Sciatic nerve (tissue), 2 donors: ENCODE results near the gene CEP85L. TPM values are rescaled to one million over a fixed set of nuclear protein-coding genes. Genes with fewer than 3 reads are reported as not detected.
"Not testable (repeated sequence)": the region's sequence is repeated elsewhere in the genome, so short reads cannot be mapped to it uniquely, and the experiment has no call there.

Source experiments
- ATAC-seq: fragments of 200-7000 bp; cut with Tn5 transposase; one replicate; pipeline ENCODE4 v1.9.1; 2020; ENCODE audit warnings: mild to moderate bottlenecking, moderate library complexity
- DNase-seq: peaks from one replicate; pipeline ENCODE4 v3.0.0-alpha.2; 2020; ENCODE audit warnings: low spot score
- intact Hi-C: fragments of 100-400 bp; cut with DNase I; formaldehyde crosslinking; loops from one replicate; pipeline ENCODE4 v1.14.2; 2022
- total RNA-seq: library from RNA; stranded (reverse); fragmentation: NEBNext Ultra II Directional; extraction: Animal tissue kit (Norgen Biotek cat#: 25700); gene quantifications from one replicate; pipeline ENCODE4 v1.2.1, GENCODE V29; 2021
- donor health status: DM: no; HTN: no; CAD: no.
- donor health status: DM: no; HTN: no; CAD: no.

Gene CEP85L
- total RNA-seq, 1 donor from 2014 or later = 50.4 TPM

- ATAC-seq (no peak), DNase-seq (no peak)
- intact Hi-C loops = no loop called here
These were observed 174.8 kb downstream of the CEP85L start for GRCh38 chr6:118476551-118476950.

- no peak for DNase-seq
- ATAC-seq = no peak
- intact Hi-C loops = no loop called here
These were observed 178.1 kb downstream of the CEP85L start for GRCh38 chr6:118473266-118473665.

- intact Hi-C loops = no loop called here
- DNase-seq (no peak), ATAC-seq (no peak)
These were observed 181.9 kb downstream of the CEP85L start for GRCh38 chr6:118469468-118469867.

- no peak for ATAC-seq
- no peak for DNase-seq
- intact Hi-C loops = no loop called here
These were observed 182.5 kb downstream of the CEP85L start for GRCh38 chr6:118468682-118469465.

GRCh38 chr6:118467181-118467580 lies 184.2 kb downstream of the CEP85L start:
- DNase-seq (no peak), ATAC-seq (no peak)
- intact Hi-C loops = no loop called here

- intact Hi-C loops = no loop called here
- no peak for ATAC-seq
- DNase-seq = no peak
These were observed 186.8 kb downstream of the CEP85L start for GRCh38 chr6:118464620-118465019.

GRCh38 chr6:118460958-118461470 lies 190.4 kb downstream of the CEP85L start:
- DNase-seq (no peak), ATAC-seq (no peak)
- intact Hi-C loops = no loop called here

GRCh38 chr6:118456982-118457381 lies 194.4 kb downstream of the CEP85L start:
- ATAC-seq = no peak
- intact Hi-C loops = no loop called here
- no peak for DNase-seq

- DNase-seq (no peak), ATAC-seq (no peak)
- intact Hi-C loops = loop anchor here (5.0 kb wide), 1 partner anchor 1180 kb away; no protein-coding TSS in a partner anchor
These were observed 199.6 kb downstream of the CEP85L start for GRCh38 chr6:118451839-118452238.

GRCh38 chr6:118444796-118445195 lies 206.6 kb downstream of the CEP85L start:
- DNase-seq (no peak), ATAC-seq (no peak)
- intact Hi-C loops = no loop called here

- intact Hi-C loops = no loop called here
- DNase-seq (no peak), ATAC-seq (no peak)
These were observed 214.9 kb downstream of the CEP85L start for GRCh38 chr6:118436482-118436881.

- DNase-seq, intact Hi-C loops, ATAC-seq: not testable (repeated sequence)
These were observed 217.2 kb downstream of the CEP85L start for GRCh38 chr6:118434147-118434546.

GRCh38 chr6:118421312-118421711 lies 230.1 kb downstream of the CEP85L start:
- ATAC-seq, intact Hi-C loops, DNase-seq: not testable (repeated sequence)

GRCh38 chr6:118419448-118420394 lies 231.7 kb downstream of the CEP85L start:
- DNase-seq = no peak
- ATAC-seq = no peak

More at GRCh38 chr6:118419448-118420394, 231.7 kb downstream of the CEP85L start:
- intact Hi-C loops = no loop called here

Other genes starting within 250 kb of the CEP85L start
- gene PLN, start 103.3 kb downstream of the CEP85L start, total RNA-seq = 10.6 TPM
- 15.9 TPM for gene ASF1A, start 242.6 kb upstream of the CEP85L start, total RNA-seq